NOMO-1 treated with dmso at 0.1 percent for 144 hours (cell line): ENCODE measurements around the gene CNN3.

Experiments used
- DNase-seq: peaks from one replicate; lab custom pipeline; 2025; ENCODE audit not compliant: unreplicated experiment; lab: John Stamatoyannopoulos, UW

Gene CNN3

DNA sequence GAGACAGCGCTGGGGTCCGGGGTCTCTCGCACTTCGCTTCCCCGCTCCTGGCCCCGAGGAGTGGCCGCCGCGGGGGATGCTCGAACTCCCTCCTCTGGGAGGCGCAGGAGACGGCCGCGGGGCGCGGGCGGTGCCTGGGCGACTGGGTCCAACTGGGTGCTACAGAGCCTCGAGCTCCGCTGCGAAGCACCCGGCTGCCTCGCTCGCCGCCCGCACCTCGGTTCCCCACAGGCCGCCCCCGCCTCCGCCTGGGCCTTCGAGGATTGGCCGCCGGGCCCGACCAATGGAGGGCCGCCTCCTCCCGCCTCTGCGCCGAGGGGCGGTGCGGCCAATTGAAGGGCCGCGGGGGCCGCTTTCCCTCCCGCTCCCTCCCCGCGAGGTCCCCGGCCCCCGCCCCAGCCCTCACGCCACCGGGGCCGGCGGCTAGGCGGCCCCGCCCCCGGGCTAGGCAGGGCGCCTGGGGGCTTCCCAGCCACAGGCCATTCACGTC lies at the start of gene CNN3:
Gene CNN3 (minus strand): TSS at position 196 of the 490 bp plus-strand sequence. CDS start 216 bp downstream, outside the sequence.
- peak; percentile 33 for DNase-seq

- DNase-seq: no peak
Measured at GRCh38 chr1:94974824-94975223, 47.9 kb upstream of the CNN3 start.

- no peak for DNase-seq
Measured at GRCh38 chr1:94974241-94974640, 47.3 kb upstream of the CNN3 start.

- no peak for DNase-seq
Measured at GRCh38 chr1:94973309-94973922, 46.5 kb upstream of the CNN3 start.

GRCh38 chr1:94971491-94971924 lies 44.6 kb upstream of the CNN3 start:
- no peak for DNase-seq

DNA sequence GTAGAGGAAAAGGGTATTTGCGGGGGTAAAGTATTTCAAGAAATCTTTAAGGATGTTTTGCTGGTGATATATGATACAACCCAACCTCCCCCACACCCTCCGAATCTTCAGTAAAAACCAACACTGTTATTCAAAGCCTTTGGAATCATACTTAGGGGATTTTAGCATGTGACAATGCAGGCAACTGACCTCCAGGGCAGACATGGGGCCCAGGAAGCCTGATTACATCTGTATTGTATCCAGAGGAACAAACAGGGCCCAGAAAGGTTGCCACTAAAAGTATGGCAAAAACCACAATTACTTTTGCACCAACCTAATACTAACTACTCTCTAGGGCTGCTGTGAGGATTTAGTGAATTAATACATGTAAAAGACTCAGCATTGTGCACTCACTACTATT lies 43.9 kb upstream of the CNN3 start:
- no peak for DNase-seq

- no peak for DNase-seq
Measured at GRCh38 chr1:94969137-94969536, 42.2 kb upstream of the CNN3 start.

GRCh38 chr1:94966033-94966432 lies 39.1 kb upstream of the CNN3 start:
- no peak for DNase-seq

DNA sequence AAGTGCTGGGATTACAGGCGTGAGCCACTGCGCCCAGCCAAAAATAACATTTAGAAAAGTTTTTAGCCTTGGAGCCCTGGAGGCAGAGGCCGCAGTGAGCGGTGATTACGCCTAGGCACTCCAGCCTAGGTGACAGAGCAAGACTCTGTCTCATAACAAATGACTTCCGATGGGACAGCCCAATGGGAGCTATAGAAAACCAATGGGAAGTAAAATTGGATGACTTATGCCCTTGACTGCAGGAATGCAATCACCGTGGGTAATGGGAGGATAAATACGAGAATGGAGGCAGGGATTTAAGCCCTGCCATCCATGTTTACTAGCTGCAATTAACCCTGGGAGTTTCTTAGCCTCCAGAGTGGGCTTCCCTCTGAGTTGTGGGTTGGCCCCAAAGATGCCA lies 37.0 kb upstream of the CNN3 start:
- DNase-seq: no peak

DNA sequence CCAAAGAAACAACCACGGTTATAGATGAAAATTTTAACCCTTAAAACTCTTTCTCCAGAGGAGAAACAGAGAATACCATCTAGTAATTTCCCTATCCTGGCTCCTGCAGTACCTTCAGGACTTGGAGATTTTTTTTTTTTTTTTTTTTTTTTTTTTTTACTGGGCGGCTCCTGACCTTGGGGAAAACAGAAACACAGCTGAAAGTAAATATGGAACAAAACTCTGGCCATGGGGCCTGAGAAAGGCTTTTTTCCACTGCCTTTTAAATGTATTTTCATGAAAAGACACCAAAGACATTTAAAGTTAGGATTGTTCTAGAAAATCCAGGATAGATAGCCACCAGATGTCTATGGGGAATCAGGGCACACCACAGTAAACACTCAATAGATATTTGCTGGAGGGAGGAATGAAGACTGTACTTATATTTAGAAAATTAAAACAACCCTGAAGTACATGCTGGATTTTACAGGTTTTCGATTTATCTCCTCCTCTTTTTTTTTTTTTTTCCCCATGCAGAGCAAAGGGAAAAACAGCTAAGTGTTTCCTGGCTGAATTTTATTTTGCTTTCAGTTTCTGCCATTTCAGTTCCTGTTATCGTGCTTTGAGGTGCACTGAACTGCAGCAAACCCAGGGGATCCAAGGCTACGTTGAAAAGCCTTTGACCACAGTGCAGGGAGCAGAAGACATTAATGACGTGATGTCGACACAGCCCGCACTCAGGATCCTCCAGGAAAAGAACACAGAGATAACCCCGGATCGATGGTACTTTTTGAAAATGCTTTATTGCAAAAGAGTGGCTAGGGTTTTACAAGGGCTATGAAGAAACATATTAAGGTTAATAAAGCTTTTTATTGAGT lies 35.7 kb upstream of the CNN3 start:
- DNase-seq: peak; percentile 51

DNA sequence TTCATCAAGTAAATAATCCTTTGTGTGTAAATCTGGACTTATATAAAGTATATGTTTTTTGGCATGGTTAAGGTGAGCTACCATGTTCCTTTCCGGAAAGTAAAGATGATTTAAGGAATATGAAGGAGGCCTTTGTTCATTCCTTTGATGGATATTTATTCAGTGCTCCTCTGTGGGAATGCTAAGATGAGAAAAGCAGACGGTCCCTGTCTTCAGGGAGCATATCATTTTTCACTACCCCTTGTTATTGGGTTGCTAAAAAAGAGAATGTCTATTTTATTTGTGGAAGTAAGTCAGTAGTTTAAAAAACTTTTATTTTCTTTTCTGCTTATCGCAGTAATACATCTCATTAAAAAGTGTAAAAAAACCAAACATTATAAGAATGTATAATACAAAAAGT lies 35.1 kb upstream of the CNN3 start:
- DNase-seq: no peak

- DNase-seq: no peak
Measured at GRCh38 chr1:94961582-94961981, 34.7 kb upstream of the CNN3 start.

DNA sequence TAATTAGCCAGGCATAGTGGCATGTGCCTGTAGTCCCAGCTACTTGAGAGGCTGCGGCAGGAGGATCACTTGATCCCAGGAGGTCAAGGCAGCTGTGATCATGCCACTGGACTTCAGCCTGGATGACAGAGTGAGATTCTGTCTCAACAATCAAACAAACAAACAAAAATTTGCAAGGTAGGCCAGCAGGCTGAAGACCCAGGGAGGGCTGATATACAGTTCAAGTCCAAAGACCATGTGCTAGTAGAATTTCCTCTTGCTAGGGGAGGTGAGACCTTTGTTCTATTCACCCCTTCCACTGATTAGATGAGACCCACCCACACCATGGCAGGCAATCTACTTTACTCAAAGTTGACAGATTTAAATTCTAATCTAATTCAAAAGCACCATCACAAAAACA lies 31.2 kb upstream of the CNN3 start:
- DNase-seq: no peak

GRCh38 chr1:94955767-94956632 lies 29.1 kb upstream of the CNN3 start:
- DNase-seq: no peak

DNA sequence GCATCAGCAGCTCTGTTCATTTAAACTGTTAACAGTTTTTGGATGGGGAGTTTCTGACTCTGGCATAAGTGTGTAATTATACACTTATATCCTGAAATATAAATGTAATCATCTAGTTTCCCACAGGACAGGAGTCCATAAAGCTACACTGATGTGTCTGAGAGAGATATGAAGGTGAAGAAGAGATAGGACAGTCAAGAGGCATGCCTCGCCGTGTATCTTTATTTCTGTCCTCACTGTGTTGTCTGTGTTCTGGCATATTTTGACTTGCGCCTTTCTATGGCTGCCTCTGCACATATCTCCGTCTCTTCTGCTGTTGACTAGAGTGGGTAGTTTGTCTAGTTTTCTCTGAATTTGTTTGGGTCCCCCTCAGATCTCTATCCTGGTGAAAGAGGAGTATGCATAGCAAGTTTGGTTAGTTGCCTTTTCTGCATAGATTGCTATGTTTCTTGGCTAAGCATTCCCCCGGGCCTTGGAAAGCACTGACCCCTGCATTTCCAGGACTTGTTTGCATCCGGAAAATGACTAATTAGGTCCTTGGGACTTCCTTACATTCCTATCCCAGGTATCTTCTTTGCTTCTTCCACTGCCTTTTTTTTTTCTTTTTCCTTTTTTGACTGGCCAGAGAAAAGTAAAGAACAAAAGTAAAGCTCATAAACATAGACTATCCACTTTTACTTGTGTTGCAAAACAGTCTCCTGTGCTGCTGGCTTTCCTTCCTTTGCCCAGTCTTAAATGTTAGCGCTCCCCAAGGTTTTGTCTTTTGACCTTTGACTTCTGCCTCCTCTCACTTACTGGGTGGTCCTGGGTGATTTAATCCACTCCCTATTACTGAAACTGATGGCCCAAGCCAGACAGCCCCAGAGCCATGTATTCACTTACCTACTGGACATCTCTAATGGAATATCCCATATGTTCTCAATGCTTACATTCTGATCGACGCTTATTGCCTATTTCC lies 27.6 kb upstream of the CNN3 start:
- no peak for DNase-seq

DNA sequence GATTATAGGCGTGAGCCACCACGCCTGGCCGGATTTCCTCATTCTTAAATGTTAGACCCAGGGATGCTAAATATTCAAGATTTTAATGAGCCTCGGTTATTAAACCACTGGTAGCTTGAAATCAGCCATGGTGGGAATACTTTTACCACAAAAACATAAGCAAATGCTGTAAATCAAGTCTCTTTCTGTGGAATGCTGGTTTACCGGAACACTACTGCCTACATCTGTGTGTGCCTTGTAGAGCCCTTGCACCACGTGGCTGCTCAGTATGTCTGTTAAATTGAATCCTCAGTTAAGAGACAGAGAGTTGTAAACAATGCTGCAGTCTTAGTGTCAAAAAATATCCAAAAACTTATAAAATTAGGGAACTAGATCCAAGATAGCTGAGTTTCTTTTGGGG lies 26.8 kb upstream of the CNN3 start:
- no peak for DNase-seq

DNA sequence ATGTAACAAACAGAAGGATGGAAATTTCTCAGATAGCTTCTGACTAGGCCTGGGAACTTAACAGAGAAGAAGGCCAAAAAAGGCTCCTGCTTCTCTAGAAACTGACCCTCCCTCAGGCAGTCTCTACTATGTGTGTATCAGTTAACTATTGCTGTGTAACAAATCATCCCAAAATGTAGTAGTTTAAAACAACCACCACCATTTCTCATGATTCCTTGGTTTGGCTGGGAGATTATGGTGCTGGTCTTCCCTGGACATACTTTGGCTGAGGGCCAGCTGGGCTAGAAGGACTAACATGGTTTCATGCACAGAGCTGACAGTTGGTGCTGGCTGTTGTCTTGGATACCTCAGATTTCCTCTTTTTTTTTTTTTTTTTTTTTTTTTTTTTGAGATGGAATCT lies 26.2 kb upstream of the CNN3 start:
- no peak for DNase-seq

DNA sequence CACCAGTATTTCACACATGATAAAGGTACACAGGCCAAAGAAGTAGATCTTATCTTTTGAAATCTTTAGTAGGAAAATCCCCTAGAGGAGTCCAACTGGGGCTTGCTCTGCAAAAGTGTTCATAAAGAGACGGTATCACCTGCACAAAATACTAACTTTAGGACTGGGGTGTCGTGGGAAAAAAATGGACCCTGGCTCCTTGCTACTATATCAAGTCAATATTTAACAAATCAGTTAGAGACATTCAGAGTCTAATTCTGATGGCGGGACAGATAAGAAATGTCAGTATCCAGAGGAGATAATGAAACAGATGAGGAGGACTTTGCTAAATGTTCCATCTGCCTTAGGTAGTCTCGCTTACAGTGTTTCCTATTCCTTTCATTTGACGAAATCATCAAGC lies 25.6 kb upstream of the CNN3 start:
- no peak for DNase-seq

GRCh38 chr1:94951509-94952208 lies 24.7 kb upstream of the CNN3 start:
- no peak for DNase-seq

DNA sequence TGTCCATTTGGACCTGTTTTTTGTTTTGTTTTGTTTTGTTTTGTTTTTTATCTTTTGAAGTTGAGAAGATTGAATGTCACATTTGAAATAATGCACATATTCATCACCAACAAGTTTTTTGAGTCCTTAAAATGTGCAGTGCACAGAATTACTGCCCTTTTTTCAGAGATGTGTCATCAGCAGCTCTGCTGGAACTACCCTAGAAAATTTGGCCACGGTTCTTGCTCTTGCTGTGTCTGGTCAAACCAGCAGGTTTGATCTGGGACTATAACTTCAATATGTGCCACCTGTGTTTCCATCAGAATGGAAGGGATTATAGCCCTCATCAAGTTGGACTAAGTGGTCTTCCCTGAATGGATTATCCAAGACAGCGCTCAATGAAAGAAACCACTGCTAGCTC lies 24.1 kb upstream of the CNN3 start:
- DNase-seq: no peak
